Left ventricle myocardium inferior (tissue), 1 donor: Measurements from ENCODE around the gene TENT5C. TPM values are rescaled to one million over a fixed set of nuclear protein-coding genes. Genes with fewer than 3 reads are reported as not detected.

Experiments
- DNase-seq: peaks from one replicate; pipeline ENCODE4 v3.0.0-alpha.2; 2020
- H3K27ac ChIP-seq: fragments of 200-600 bp; replicated peaks from 2 replicates; pipeline ENCODE4 v1.8.0; 2021
- H3K27me3 ChIP-seq: fragments of 200-600 bp; 2 replicates; pipeline ENCODE4 v1.8.0; 2021; ENCODE audit warnings: low read depth
- H3K36me3 ChIP-seq: fragments of 200-600 bp; 2 replicates; pipeline ENCODE4 v1.8.0; 2021
- H3K4me1 ChIP-seq: fragments of 200-600 bp; 2 replicates; pipeline ENCODE4 v1.8.0; 2021
- H3K4me3 ChIP-seq: fragments of 200-600 bp; 2 replicates; pipeline ENCODE4 v1.8.0; 2021; ENCODE audit warnings: mild to moderate bottlenecking, moderate library complexity
- H3K9me3 ChIP-seq: fragments of 200-600 bp; replicated peaks from 2 replicates; pipeline ENCODE4 v1.8.0; 2021
- intact Hi-C: fragments of 100-400 bp; cut with micrococcal nuclease; formaldehyde crosslinking; loops from one replicate; pipeline ENCODE4 v1.11.0; 2022
- total RNA-seq: library from RNA; stranded (reverse); fragmentation: NEBNext Ultra II Directional; extraction: Animal tissue kit (Norgen Biotek cat#: 25700); gene quantifications from one replicate; pipeline ENCODE4 v1.2.1, GENCODE V29; 2021
- TF ChIP-seq, protein P1 (sequence below): fragments of 200-600 bp; IDR thresholded peaks from 2 replicates; pipeline ENCODE4 v1.8.0; 2021; ENCODE audit warnings: antibody characterized with exemption, mild to moderate bottlenecking, borderline replicate concordance
- donor health status: DM: no; HTN: yes; CAD: no; lungs with severe emphysema.

The TENT5C gene
- total RNA-seq, 1 donor from 2014 or later, result 14.9 TPM

DNA sequence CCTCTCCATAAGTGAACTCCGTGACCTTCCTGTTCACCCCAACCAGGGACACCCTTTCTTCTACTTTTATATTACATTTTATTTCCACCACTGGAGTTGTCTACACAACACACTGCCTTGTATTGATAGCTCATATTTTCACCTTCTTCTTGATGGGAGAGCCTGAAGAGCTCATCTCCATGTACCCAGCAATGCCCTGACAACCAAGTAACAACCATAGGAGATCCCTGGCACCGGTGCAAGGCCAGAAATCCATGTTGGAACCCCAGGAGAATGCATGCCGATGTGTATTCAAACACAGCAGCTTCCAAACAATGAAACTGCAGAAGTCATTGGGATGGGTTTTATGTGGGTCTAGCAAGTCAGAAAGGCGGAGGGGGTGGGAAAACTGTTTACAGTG lies 15.5 kb downstream of the TENT5C start:
- H3K4me3 ChIP-seq, result no peak overlapping the region
- peaks cover 17% of the 10 kb centered on the region for H3K36me3 ChIP-seq
- no peak overlapping the region for H3K27ac ChIP-seq
- TF ChIP-seq, protein P1, sequence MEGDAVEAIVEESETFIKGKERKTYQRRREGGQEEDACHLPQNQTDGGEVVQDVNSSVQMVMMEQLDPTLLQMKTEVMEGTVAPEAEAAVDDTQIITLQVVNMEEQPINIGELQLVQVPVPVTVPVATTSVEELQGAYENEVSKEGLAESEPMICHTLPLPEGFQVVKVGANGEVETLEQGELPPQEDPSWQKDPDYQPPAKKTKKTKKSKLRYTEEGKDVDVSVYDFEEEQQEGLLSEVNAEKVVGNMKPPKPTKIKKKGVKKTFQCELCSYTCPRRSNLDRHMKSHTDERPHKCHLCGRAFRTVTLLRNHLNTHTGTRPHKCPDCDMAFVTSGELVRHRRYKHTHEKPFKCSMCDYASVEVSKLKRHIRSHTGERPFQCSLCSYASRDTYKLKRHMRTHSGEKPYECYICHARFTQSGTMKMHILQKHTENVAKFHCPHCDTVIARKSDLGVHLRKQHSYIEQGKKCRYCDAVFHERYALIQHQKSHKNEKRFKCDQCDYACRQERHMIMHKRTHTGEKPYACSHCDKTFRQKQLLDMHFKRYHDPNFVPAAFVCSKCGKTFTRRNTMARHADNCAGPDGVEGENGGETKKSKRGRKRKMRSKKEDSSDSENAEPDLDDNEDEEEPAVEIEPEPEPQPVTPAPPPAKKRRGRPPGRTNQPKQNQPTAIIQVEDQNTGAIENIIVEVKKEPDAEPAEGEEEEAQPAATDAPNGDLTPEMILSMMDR, result no peak
- H3K27me3 ChIP-seq, result no peaks in the 10 kb centered on the region
- H3K9me3 ChIP-seq, result no peaks in the 10 kb centered on the region
- intact Hi-C loops, result no loop called here
- H3K4me1 ChIP-seq, result peaks cover 18% of the 10 kb centered on the region
- DNase-seq, result no peak

DNA sequence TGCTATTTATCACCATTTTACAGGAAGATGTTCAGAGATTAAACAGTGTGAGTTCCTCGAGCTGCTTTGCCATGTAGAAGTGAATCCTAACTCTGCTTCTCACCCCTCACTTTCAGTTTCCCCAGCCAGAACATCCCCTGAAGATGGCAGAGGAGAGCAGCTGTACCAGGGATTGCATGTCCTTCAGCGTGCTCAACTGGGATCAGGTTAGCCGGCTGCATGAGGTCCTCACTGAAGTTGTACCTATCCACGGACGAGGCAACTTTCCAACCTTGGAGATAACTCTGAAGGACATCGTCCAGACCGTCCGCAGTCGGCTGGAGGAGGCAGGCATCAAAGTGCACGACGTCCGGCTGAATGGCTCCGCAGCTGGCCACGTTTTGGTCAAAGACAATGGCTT lies 16.9 kb downstream of the TENT5C start:
- no peak for DNase-seq
- TF ChIP-seq, protein P1, result peak; percentile 23
- H3K36me3 ChIP-seq, result peaks cover 17% of the 10 kb centered on the region
- no peaks in the 10 kb centered on the region for H3K9me3 ChIP-seq
- no peaks in the 10 kb centered on the region for H3K27me3 ChIP-seq
- intact Hi-C loops, result no loop called here
- H3K27ac ChIP-seq, result no peak overlapping the region
- H3K4me3 ChIP-seq, result no peak overlapping the region
- peaks cover 21% of the 10 kb centered on the region for H3K4me1 ChIP-seq

DNA sequence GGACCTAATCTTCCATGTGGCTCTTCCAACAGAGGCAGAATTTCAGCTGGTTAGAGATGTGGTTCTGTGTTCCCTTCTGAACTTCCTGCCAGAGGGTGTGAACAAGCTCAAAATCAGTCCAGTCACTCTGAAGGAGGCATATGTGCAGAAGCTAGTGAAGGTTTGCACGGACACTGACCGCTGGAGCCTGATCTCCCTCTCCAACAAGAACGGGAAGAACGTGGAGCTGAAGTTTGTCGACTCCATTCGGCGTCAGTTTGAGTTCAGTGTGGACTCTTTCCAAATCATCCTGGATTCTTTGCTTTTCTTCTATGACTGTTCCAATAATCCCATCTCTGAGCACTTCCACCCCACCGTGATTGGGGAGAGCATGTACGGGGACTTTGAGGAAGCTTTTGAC lies 17.3 kb downstream of the TENT5C start:
- intact Hi-C loops, result no loop called here
- TF ChIP-seq, protein P1, result no peak

DNA sequence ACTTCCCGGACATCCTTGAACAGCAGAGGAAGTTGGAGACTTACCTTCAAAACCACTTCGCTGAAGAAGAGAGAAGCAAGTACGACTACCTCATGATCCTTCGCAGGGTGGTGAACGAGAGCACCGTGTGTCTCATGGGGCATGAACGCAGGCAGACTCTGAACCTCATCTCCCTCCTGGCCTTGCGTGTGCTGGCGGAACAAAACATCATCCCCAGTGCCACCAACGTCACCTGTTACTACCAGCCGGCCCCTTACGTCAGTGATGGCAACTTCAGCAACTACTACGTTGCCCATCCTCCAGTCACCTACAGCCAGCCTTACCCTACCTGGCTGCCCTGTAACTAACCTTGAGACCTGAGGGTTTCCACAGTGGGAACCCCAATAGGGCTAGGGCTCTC lies 17.9 kb downstream of the TENT5C start:
- H3K36me3 ChIP-seq, result peaks cover 17% of the 10 kb centered on the region
- no peak for DNase-seq
- no peaks in the 10 kb centered on the region for H3K27me3 ChIP-seq
- no peaks in the 10 kb centered on the region for H3K9me3 ChIP-seq
- H3K27ac ChIP-seq, result no peak overlapping the region
- TF ChIP-seq, protein P1, result no peak
- H3K4me1 ChIP-seq, result peaks cover 19% of the 10 kb centered on the region
- intact Hi-C loops, result no loop called here
- H3K4me3 ChIP-seq, result no peak overlapping the region

More for the DNA sequence above, 17.3 kb downstream of the TENT5C start:
- H3K36me3 ChIP-seq, result peaks cover 17% of the 10 kb centered on the region
- H3K9me3 ChIP-seq, result no peaks in the 10 kb centered on the region
- H3K27ac ChIP-seq, result no peak overlapping the region
- H3K4me3 ChIP-seq, result no peak overlapping the region
- no peak for DNase-seq
- peaks cover 24% of the 10 kb centered on the region for H3K4me1 ChIP-seq
- H3K27me3 ChIP-seq, result no peaks in the 10 kb centered on the region

DNA sequence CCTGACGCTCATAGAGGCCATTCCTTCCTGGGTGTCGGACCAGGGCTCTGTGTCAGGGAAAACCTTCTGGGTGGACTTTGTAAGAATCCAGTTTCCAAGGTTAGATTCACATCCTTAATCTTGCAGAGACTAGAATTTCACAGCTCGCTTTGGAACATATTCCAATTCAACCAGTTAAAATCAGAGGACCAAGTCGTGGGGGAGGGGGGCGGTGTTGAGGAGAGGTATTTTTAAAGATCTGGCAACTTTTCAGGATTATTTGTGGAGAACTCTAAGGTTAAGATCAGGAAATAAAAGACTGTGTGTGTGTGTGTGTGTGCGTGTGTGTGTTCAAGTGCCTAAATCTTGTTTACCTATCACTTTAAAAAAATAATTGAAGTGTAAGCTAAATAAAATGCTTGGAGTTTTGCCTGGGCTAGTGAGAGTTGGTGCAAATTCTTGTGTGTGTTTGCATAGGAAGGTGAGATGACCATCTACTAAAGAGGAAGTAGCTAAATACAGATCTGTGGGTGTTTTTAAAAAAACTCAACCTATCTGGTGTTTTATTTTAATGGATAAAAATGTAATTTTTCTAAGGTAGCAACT lies 21.8 kb downstream of the TENT5C start:
- Histone ChIP-seq H3K27ac (no peak overlapping the region), H3K4me3 (no peak overlapping the region), H3K27me3 (no peaks in the 10 kb centered on the region), H3K4me1 (peaks cover 41% of the 10 kb centered on the region), H3K9me3 (no peaks in the 10 kb centered on the region), H3K36me3 (peaks cover 17% of the 10 kb centered on the region)
- intact Hi-C loops, result no loop called here
- DNase-seq, result no peak
- TF ChIP-seq, protein P1, result no peak

DNA sequence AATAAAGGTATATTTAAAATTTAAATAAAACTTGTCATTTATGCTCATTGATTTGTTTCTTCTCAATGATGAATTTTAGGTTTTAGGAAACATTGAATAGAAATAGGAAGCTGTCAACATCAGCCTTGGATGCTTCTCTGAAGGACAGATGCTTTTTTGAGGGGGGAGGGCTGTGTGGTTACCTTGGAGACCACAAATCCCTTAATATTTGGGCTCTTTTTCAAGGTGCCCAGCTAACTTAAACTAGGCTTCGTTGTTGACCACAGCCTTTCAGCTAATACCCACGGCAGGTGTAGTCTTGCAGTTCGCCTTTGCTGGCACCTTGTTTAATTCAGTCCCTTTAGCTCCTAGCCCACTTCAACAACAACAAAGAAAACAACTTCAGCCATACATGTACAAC lies 22.5 kb downstream of the TENT5C start:
- Histone ChIP-seq H3K27ac (no peak overlapping the region), H3K9me3 (no peaks in the 10 kb centered on the region), H3K36me3 (peaks cover 10% of the 10 kb centered on the region), H3K4me3 (no peak overlapping the region), H3K27me3 (no peaks in the 10 kb centered on the region), H3K4me1 (peaks cover 41% of the 10 kb centered on the region)
- no peak for DNase-seq
- TF ChIP-seq, protein P1, result no peak
- intact Hi-C loops, result no loop called here
